Limb (tissue), 2 donors: ENCODE results near the gene MAGEA6.
"Not testable (repeated sequence)": the region's sequence is repeated elsewhere in the genome, so short reads cannot be mapped to it uniquely, and the experiment has no call there.

Experiments used
- DNase-seq, 2 donors: peaks; one replicate each; pipeline ENCODE4 v3.0.0-alpha.2; 2016; ENCODE audit errors: extremely low spot score in 2 of 2

Gene MAGEA6, protein sequence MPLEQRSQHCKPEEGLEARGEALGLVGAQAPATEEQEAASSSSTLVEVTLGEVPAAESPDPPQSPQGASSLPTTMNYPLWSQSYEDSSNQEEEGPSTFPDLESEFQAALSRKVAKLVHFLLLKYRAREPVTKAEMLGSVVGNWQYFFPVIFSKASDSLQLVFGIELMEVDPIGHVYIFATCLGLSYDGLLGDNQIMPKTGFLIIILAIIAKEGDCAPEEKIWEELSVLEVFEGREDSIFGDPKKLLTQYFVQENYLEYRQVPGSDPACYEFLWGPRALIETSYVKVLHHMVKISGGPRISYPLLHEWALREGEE

GRCh38 chrX:152769549-152770289 is at the start of gene MAGEA6:
TSS of gene MAGEA6 (minus strand) at chrX:152769689. CDS start at chrX:152767650, 2,039 bp downstream.
- not testable (repeated sequence) for DNase-seq

GRCh38 chrX:152819266-152819665 is 49.8 kb upstream of the MAGEA6 start:
- no peak for DNase-seq

- DNase-seq: no peak
Observed at GRCh38 chrX:152818356-152818755, 48.9 kb upstream of the MAGEA6 start.

- peak; percentile 20 to 53 for DNase-seq
Observed at GRCh38 chrX:152817078-152817764, 47.7 kb upstream of the MAGEA6 start.

DNA sequence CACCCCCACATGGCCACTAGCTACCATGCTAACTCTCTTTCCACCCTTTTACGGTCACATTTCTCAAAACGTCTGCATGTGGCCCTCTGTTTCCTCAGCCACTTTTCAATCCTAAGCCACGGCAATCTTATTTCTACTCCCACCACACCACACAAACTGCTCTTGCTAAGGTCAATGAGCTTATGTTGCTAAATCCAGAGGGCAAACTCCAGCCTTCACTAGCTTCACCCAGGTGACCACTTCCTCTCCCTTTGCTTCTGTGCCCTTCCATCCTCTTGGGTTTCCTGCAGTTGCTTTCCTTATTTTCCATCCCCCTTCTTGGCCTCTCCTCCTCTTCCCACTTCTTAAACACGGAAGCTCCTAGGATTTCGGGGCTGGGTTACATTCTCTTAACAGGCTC is 44.6 kb upstream of the MAGEA6 start:
- no peak for DNase-seq

GRCh38 chrX:152813206-152813605 is 43.7 kb upstream of the MAGEA6 start:
- DNase-seq: no peak

GRCh38 chrX:152810403-152810802 is 40.9 kb upstream of the MAGEA6 start:
- peak in 1 of 2 donors; percentile 42 for DNase-seq

DNA sequence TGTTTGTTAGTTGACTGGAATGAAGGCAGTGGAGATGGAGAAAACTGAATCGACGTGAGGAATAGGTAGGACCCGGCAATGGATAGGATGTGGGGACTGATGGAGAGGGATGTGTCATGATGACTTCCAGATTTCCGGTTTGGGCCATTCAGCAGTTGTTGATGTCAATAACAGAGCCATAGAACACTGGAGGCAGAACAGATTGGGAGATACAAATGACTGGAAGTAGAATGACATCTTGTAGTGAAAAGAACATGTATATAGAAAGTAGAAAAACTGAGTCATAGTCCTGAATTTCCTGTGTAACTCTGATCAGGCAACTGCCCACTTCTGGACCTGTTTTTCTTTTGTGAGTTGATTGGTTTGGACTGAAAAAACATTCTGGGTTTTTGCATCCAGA is 36.5 kb upstream of the MAGEA6 start:
- no peak for DNase-seq

DNA sequence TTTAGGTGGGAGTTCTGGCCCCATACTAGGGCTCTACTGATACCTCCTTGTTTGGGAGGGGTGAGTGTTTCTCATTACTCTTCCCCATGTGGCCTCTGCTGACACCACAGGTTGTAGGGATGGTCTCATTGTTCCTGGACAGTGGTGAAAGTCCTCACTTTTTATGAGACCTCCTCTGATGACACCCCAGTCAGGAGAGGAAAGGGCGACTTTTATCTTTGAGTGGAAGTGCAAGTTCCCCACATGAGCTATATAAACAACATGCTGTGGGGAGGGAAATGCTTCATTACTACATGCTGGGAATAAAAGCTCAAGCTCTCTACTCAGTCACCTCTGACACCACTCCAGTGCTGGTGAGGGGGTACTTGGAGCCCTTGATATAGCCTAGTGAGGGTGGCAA is 29.5 kb upstream of the MAGEA6 start:
- DNase-seq: no peak

GRCh38 chrX:152787062-152787461 is 17.6 kb upstream of the MAGEA6 start:
- DNase-seq: not testable (repeated sequence)

DNA sequence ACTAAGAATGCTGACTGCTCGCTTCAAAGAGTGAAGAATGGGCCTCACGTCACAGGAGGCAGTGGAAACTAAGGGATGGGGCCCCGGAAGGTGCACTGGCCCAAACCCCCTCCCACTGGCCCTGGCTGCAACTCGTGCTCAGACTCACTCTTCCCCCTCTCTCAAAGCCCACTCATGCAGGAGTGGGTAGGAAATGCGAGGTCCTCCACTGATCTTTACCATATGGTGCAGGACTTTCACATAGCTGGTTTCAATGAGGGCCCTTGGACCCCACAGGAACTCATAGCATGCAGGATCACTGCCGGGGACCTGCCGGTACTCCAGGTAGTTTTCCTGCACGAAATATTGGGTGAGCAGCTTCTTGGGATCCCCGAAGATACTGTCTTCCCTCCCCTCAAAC is 2.9 kb downstream of the MAGEA6 start:
- DNase-seq: not testable (repeated sequence)

- DNase-seq: not testable (repeated sequence)
Observed at GRCh38 chrX:152761582-152761981, 7.9 kb downstream of the MAGEA6 start.

DNA sequence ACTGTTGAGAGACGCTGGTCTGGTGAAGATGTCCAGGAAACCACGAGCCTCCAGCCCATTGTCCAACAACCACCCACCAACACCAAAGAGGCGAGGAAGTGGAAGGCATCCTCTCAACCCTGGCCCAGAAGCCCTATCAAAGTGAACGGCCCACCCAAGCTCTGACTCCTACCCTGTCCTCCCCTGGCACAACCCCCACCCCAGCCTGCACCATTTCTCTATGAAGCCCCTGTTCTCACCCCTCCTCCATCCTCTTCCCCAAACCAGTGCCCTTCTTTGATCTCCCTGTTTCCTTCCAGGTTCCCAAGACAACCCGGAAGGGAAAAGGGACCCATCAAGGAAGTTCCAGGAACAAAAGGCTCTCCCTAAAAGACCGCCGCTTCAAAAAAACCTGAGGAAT is 9.9 kb downstream of the MAGEA6 start:
- DNase-seq: not testable (repeated sequence)

DNA sequence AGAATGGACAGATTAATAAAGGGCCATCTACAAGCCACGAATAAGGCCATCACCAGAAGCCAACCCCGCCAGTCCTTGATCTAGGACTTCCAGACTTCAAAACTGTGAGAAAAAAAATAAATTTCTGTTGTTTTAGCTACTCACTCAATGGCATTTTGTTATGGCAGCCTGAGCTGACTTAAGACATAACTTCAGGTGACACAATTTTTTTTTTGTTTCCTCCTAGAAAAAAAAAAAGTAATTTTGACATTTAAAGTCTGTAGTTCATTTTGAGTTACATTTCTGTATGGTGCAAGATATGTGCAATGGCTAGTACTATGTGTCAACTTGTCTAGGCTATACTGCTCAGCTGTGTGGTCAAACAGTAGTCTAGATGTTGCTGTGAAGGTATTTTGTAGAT is 10.6 kb downstream of the MAGEA6 start, which contains the start of gene CSAG3:
Gene CSAG3, plus strand, starts transcription at position 301 of the 400 bp plus-strand sequence.
- not testable (repeated sequence) for DNase-seq

GRCh38 chrX:152754871-152755270 is 14.6 kb downstream of the MAGEA6 start:
- not testable (repeated sequence) for DNase-seq

GRCh38 chrX:152753686-152754650 is 15.5 kb downstream of the MAGEA6 start, which contains the start of gene MAGEA2:
TSS of gene MAGEA2 (minus strand) at chrX:152753842. CDS start at chrX:152751363, 2,479 bp downstream.
- not testable (repeated sequence) for DNase-seq

GRCh38 chrX:152738560-152738959 is 30.9 kb downstream of the MAGEA6 start:
- no peak for DNase-seq

- not testable (repeated sequence) for DNase-seq
Observed at GRCh38 chrX:152736528-152736927, 33.0 kb downstream of the MAGEA6 start.

DNA sequence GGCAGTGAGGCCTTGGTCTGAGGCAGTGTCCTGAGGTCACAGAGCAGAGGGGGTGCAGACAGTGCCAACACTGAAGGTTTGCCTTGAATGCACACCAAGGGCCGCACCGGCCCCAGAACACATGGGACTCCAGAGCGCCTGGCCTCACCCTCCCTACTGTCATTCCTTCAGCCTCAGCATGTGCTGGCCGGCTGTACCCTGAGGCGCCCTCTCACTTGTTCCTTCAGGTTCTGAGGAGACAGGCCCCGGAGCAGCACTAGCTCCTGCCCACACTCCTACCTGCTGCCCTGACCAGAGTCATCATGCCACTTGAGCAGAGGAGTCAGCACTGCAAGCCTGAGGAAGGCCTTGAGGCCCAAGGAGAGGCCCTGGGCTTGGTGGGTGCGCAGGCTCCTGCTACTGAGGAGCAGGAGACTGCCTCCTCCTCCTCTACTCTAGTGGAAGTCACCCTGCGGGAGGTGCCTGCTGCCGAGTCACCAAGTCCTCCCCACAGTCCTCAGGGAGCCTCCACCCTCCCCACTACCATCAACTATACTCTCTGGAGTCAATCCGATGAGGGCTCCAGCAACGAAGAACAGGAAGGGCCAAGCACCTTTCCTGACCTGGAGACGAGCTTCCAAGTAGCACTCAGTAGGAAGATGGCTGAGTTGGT is 33.5 kb downstream of the MAGEA6 start:
- DNase-seq: no peak

DNA sequence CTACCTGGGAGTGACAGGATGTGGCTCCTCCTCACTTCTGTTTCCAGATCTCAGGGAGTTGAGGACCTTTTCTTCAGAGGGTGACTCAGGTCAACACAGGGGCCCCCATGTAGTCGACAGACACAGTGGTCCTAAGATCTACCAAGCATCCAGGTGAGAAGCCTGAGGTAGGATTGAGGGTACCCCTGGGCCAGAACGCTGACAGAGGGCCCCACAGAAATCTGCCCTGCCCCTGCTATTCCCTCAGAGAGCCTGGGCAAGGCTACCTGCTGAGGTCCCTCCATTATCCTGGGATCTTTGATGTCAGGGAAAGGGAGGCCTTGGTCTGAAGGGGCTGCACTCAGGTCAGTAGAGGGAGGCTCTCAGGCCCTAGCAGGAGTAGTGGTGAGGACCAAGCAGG is 34.4 kb downstream of the MAGEA6 start:
- DNase-seq: no peak
